ENCODE measurements around the gene SMAP2. TPM values are rescaled to one million over a fixed set of nuclear protein-coding genes. Genes with fewer than 3 reads are reported as not detected.
"Not testable (repeated sequence)": the region's sequence is repeated elsewhere in the genome, so short reads cannot be mapped to it uniquely, and the experiment has no call there.

Gene SMAP2
- 100 to 1,000 TPM in 1 of 4 donors, 10 to 100 TPM in 3; 14.9 to 121 (median 47.5) TPM for total RNA-seq

DNA sequence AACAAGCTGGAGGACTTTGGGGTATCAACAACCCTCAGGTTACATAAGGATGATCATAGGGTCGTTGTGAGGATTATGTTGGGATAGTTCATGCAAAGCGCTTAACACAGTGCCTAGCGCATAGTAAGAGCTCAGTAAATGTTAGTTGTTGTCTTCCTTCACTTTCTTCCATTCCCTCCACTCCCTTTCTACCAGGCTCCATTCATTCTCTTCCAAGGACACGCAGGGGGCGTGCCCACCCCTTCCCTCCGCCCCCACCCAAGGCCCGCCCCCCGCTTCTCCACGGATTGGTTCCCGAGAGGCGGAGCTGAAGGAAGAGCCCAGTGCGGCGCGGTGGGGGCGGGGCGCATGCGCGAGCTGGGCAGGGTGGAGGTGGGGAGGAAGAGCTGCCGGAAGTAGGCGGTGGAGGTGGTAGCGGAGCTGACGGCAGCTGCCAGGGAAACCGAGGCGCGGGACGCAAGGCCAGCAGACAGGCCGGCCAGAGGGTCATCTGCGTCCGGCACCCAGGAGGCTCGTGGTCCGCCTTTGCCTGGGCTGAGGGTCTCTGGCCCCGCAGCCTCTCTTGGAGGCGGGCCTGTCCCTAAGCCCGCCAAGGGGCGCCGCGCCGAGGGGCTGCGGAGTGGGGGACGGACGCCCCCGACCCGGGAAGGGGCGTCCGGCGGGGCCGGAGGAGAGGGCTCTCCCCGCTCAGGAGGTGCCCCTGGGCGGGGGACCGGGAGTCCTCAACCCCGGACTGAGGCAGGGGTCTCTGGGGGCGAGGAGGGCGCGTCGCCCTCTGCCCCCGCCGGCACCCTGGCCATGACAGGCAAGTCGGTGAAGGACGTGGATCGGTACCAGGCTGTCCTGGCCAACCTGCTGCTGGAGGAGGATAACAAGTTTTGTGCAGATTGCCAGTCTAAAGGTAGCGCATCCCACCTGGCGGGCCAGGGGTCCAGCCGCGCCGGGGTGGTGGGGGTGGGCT, at the start of gene SMAP2:
SMAP2 (plus strand) TSS at position 405 of the 961 bp plus-strand sequence; CDS start at position 799, 394 bp downstream.
- ATAC-seq (peak; percentile 91 to 94), DNase-seq (peak; percentile 93 to 95)
- Histone ChIP-seq H3K4me3 (peak within 1 kb of the TSS; percentile 90 to 98 (median 95)), H3K9me3 (no peaks in the 10 kb centered on the region), H3K36me3 (no peaks in the 10 kb centered on the region), H3K27me3 (no peaks in the 10 kb centered on the region), H3K27ac (peak within 1 kb of the TSS; percentile 82 to 93 (median 86)), H3K4me1 (peaks cover 7 to 18% of the 10 kb centered on the region in 2 donors)
- TF ChIP-seq, protein P1, sequence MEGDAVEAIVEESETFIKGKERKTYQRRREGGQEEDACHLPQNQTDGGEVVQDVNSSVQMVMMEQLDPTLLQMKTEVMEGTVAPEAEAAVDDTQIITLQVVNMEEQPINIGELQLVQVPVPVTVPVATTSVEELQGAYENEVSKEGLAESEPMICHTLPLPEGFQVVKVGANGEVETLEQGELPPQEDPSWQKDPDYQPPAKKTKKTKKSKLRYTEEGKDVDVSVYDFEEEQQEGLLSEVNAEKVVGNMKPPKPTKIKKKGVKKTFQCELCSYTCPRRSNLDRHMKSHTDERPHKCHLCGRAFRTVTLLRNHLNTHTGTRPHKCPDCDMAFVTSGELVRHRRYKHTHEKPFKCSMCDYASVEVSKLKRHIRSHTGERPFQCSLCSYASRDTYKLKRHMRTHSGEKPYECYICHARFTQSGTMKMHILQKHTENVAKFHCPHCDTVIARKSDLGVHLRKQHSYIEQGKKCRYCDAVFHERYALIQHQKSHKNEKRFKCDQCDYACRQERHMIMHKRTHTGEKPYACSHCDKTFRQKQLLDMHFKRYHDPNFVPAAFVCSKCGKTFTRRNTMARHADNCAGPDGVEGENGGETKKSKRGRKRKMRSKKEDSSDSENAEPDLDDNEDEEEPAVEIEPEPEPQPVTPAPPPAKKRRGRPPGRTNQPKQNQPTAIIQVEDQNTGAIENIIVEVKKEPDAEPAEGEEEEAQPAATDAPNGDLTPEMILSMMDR (IDR thresholded peaks at IDR 0.05 in 4 of 5, conservative IDR thresholded peaks at IDR 0.05 in 1 of 5) = no peak
- peak; percentile 79 to 82 for TF ChIP-seq POLR2A (IDR thresholded peaks at IDR 0.05)
- in situ Hi-C loops (cut with MboI; ENCODE audit: low sequenced_read_pairs in 4 of 4) = no loop called here
- intact Hi-C loops (cut with DNase I; ENCODE audit: low total_unique reads) = loop anchor here (5.0 kb wide), 2 partner anchors 34 to 116 kb away; partner anchors contain the start of gene ZMPSTE24

DNA sequence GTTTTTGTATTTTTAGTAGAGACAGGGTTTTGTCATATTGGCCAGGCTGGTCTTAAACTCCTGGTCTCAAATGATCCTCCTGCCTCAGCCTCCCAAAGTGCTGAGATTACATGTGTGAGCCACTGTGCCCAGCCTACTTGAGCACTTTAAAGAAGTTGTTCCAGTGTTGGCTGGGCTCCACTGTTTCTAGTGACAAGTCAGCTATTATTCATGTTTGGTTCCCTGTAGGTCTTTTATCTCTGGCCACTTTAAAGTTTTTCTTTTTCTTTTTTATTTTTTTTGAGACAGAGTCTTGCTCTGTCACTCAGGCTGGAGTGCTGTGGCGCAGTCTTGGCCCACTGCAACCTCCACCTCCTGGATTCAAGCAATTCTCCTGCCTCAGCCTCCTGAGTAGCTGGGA, 42.1 kb upstream of the SMAP2 start:
- ATAC-seq; H3K36me3 ChIP-seq; DNase-seq; H3K4me1 ChIP-seq; H3K27me3 ChIP-seq; H3K27ac ChIP-seq; intact Hi-C loops (cut with DNase I; ENCODE audit: low total_unique reads); H3K4me3 ChIP-seq; H3K9me3 ChIP-seq: not testable (repeated sequence)
- in situ Hi-C loops (cut with MboI; ENCODE audit: low sequenced_read_pairs in 4 of 4) = loop anchor here in 1 of 4 donors (10.0 kb wide), 1 partner anchor 187 kb away; no protein-coding TSS in a partner anchor

DNA sequence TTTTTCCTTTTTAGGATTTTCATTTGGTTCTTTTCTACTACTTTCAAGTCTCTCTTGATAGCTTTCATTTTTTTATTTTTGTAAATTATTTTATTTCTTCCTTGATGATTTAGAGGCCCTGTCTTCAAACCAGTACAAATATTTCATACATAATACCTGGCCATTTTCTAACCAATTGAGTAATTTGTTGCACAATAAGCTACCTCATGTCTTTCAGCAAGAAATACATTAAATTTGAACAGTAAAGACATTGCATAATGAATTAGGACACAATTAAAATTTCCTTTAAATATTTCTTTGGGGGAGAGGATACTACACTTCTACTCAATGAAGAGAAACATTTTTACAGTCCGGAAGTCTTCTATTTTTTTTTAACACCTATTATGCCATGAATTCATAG, 40.8 kb upstream of the SMAP2 start:
- TF ChIP-seq, protein P1 (IDR thresholded peaks at IDR 0.05 in 4 of 5, conservative IDR thresholded peaks at IDR 0.05 in 1 of 5) = no peak
- TF ChIP-seq POLR2A (IDR thresholded peaks at IDR 0.05) = no peak
- H3K9me3 ChIP-seq = no peaks in the 10 kb centered on the region
- intact Hi-C loops (cut with DNase I; ENCODE audit: low total_unique reads) = no loop called here
- H3K27me3 ChIP-seq = no peaks in the 10 kb centered on the region
- in situ Hi-C loops (cut with MboI; ENCODE audit: low sequenced_read_pairs in 4 of 4) = loop anchor here in 1 of 4 donors (10.0 kb wide), 1 partner anchor 188 kb away; no protein-coding TSS in a partner anchor
- no peaks in the 10 kb centered on the region for H3K4me1 ChIP-seq
- H3K4me3 ChIP-seq = no peak overlapping the region
- H3K27ac ChIP-seq = no peak overlapping the region
- no peak for ATAC-seq
- no peak for DNase-seq
- no peaks in the 10 kb centered on the region for H3K36me3 ChIP-seq

DNA sequence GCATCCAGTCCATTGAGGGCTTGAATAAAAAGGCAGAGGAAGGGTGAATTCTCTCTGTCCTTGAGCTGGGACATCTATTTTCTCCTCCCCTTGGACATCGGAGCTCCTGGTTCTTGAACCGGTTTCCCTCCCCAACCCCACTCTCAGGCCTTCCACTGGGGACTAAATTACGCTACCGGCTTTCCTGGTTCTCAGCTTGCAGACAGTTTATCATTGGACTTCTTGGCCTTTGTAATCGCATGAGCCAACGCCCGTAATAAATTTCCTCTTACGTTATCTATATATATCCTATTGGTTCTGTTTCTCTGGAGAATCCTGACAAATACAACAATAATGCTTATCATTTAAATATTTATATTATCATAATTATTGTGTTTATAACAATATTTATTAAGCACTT, 36.1 kb upstream of the SMAP2 start:
- no peak for DNase-seq
- H3K4me3 ChIP-seq = no peak overlapping the region
- ATAC-seq = no peak
- no peaks in the 10 kb centered on the region for H3K9me3 ChIP-seq
- H3K4me1 ChIP-seq = no peaks in the 10 kb centered on the region
- in situ Hi-C loops (cut with MboI; ENCODE audit: low sequenced_read_pairs in 4 of 4) = loop anchor here (5.0 to 10.0 kb wide), 3 partner anchors 185 to 193 kb away; no protein-coding TSS in a partner anchor
- no peaks in the 10 kb centered on the region for H3K36me3 ChIP-seq
- intact Hi-C loops (cut with DNase I; ENCODE audit: low total_unique reads) = loop anchor here (5.0 kb wide), 1 partner anchor 70 kb away; no protein-coding TSS in a partner anchor
- H3K27me3 ChIP-seq = no peaks in the 10 kb centered on the region
- H3K27ac ChIP-seq = no peak overlapping the region
- TF ChIP-seq POLR2A (IDR thresholded peaks at IDR 0.05) = no peak

DNA sequence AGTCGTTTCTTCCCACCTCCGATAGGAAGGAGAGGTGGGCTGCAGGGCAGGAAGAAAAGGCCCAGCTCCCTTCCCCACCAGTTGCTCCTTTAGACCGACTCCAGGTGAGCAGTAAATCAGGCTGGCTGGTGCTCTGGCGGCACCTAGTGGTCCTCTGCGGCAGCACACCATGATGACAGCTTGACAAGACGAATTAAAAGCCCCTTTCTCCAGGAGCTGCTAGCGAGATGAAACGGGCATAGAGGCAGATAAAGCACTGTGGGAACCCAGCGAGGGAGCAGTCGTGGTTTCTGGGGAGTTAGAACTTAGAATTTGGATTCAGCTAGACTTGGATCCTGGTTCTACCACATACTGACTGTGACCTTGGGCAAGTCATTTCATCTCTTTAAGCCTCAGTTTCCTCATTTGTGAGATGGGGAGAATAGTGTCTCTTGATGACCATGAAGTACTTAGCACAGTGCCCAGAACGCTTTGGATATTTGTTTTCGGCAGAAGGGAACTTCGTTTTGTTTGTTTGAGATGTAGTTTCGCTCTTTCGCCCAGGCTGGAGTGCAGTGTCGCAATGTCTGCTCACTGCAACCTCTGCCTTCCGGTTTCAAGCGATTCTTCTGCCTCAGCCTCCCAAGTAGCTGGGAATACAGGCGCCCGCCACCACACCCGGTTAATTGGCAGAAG, 34.6 kb upstream of the SMAP2 start:
- no peak overlapping the region for H3K27ac ChIP-seq
- TF ChIP-seq, protein P1 (IDR thresholded peaks at IDR 0.05 in 4 of 5, conservative IDR thresholded peaks at IDR 0.05 in 1 of 5) = peak; percentile 92 to 98 (median 96)
- TF ChIP-seq POLR2A (IDR thresholded peaks at IDR 0.05) = no peak
- no peaks in the 10 kb centered on the region for H3K36me3 ChIP-seq
- no peaks in the 10 kb centered on the region for H3K9me3 ChIP-seq
- peak; percentile 62 to 94 for ATAC-seq
- in situ Hi-C loops (cut with MboI; ENCODE audit: low sequenced_read_pairs in 4 of 4) = loop anchor here (5.0 to 10.0 kb wide), 3 partner anchors 187 to 194 kb away; no protein-coding TSS in a partner anchor
- no peaks in the 10 kb centered on the region for H3K4me1 ChIP-seq
- intact Hi-C loops (cut with DNase I; ENCODE audit: low total_unique reads) = loop anchor here (1.0 to 5.0 kb wide), 3 partner anchors 68 to 195 kb away; no protein-coding TSS in a partner anchor
- no peaks in the 10 kb centered on the region for H3K27me3 ChIP-seq
- peak; percentile 41 to 74 for DNase-seq
- peak overlapping the region in 1 of 4 donors; percentile 22 for H3K4me3 ChIP-seq

All from gastrocnemius medialis (tissue), 4 donors.